Subcutaneous abdominal adipose tissue (tissue), 5 donors: ENCODE measurements around the gene GTF2H4.
"Not testable (repeated sequence)": the region's sequence is repeated elsewhere in the genome, so short reads cannot be mapped to it uniquely, and the experiment has no call there.

ENCODE experiments used
- H3K27ac ChIP-seq: one replicate; pipeline ENCODE4 v1.7.0; 2013; ENCODE audit warnings: low read depth, mild to moderate bottlenecking, inconsistent platforms, low read length, moderate library complexity
- H3K27me3 ChIP-seq, 5 donors: one replicate each; pipeline ENCODE4 v1.7.0; 2013; ENCODE audit warnings: low read length in 5 of 5, inconsistent platforms in 1 of 5; ENCODE audit not compliant: control insufficient read depth in 5 of 5, insufficient read depth in 4 of 5
- H3K36me3 ChIP-seq, 5 donors: one replicate each; pipeline ENCODE4 v1.7.0; 2013; ENCODE audit warnings: low read length in 5 of 5; ENCODE audit not compliant: control insufficient read depth in 5 of 5, insufficient read depth in 5 of 5
- H3K4me1 ChIP-seq, 5 donors: one replicate each; pipeline ENCODE4 v1.7.0; 2013; ENCODE audit warnings: low read length in 5 of 5, mild to moderate bottlenecking in 3 of 5, moderate library complexity in 1 of 5; ENCODE audit not compliant: control insufficient read depth in 5 of 5, insufficient read depth in 5 of 5
- H3K4me3 ChIP-seq, 5 donors: one replicate each; pipeline ENCODE4 v1.7.0; 2013; ENCODE audit warnings: low read length in 5 of 5, low read depth in 1 of 5
- H3K9ac ChIP-seq, 5 donors: one replicate each; pipeline ENCODE4 v1.7.0; 2013; ENCODE audit warnings: low read length in 5 of 5, mild to moderate bottlenecking in 4 of 5, moderate library complexity in 3 of 5
- H3K9me3 ChIP-seq, 5 donors: one replicate each; pipeline ENCODE4 v1.7.0; 2013; ENCODE audit warnings: low read length in 5 of 5; ENCODE audit not compliant: control insufficient read depth in 5 of 5
- donor health status: healthy.
- donor health status: healthy.
- donor health status: healthy.
- donor health status: healthy.
- donor health status: healthy.

Gene GTF2H4

GRCh38 chr6:30873795-30874194 lies 34.2 kb upstream of the GTF2H4 start:
- not testable (repeated sequence) for H3K9ac ChIP-seq, H3K27ac ChIP-seq, H3K36me3 ChIP-seq, H3K27me3 ChIP-seq, H3K4me3 ChIP-seq
- H3K9me3 ChIP-seq: peaks cover 0 to 16% (median 6%) of the 10 kb centered on the region in 5 donors
- peaks cover 3 to 23% (median 14%) of the 10 kb centered on the region in 5 donors for H3K4me1 ChIP-seq

GRCh38 chr6:30875244-30876038 lies 32.6 kb upstream of the GTF2H4 start:
- Histone ChIP-seq H3K9me3 (peaks cover 0 to 10% (median 0%) of the 10 kb centered on the region in 5 donors), H3K9ac (no peak overlapping the region), H3K27ac (no peak overlapping the region), H3K27me3 (no peaks in the 10 kb centered on the region), H3K4me3 (no peak overlapping the region), H3K4me1 (peaks cover 3 to 24% (median 14%) of the 10 kb centered on the region in 5 donors), H3K36me3 (no peaks in the 10 kb centered on the region)

- no peaks in the 10 kb centered on the region for H3K36me3 ChIP-seq
- no peak overlapping the region for H3K4me3 ChIP-seq
- no peak overlapping the region for H3K27ac ChIP-seq
Observed at GRCh38 chr6:30876039-30876730, 31.8 kb upstream of the GTF2H4 start.

GRCh38 chr6:30877419-30878262 lies 30.4 kb upstream of the GTF2H4 start:
- no peaks in the 10 kb centered on the region for H3K36me3 ChIP-seq
- peaks cover 0 to 3% (median 0%) of the 10 kb centered on the region in 5 donors for H3K9me3 ChIP-seq
- H3K4me3 ChIP-seq: peak overlapping the region; percentile 54 to 68 (median 62)
- H3K9ac ChIP-seq: peak overlapping the region; percentile 31 to 71 (median 68)
- H3K27ac ChIP-seq: peak overlapping the region; percentile 79
- H3K4me1 ChIP-seq: peaks cover 5 to 31% (median 21%) of the 10 kb centered on the region in 5 donors
- H3K27me3 ChIP-seq: no peaks in the 10 kb centered on the region

More at GRCh38 chr6:30876039-30876730, 31.8 kb upstream of the GTF2H4 start:
- Histone ChIP-seq H3K9me3 (peaks cover 0 to 6% (median 0%) of the 10 kb centered on the region in 5 donors), H3K9ac (no peak overlapping the region), H3K4me1 (peaks cover 3 to 24% (median 14%) of the 10 kb centered on the region in 5 donors), H3K27me3 (no peaks in the 10 kb centered on the region)

- H3K4me1 ChIP-seq: peaks cover 12 to 47% (median 34%) of the 10 kb centered on the region in 5 donors
- H3K36me3 ChIP-seq: no peaks in the 10 kb centered on the region
- H3K9me3 ChIP-seq: no peaks in the 10 kb centered on the region
- H3K27me3 ChIP-seq: no peaks in the 10 kb centered on the region
- no peak overlapping the region for H3K27ac ChIP-seq
- no peak overlapping the region for H3K9ac ChIP-seq
- no peak overlapping the region for H3K4me3 ChIP-seq
Observed at GRCh38 chr6:30879684-30880427, 28.2 kb upstream of the GTF2H4 start.

GRCh38 chr6:30880698-30881252 lies 27.2 kb upstream of the GTF2H4 start:
- H3K27ac ChIP-seq: no peak overlapping the region
- H3K4me3 ChIP-seq: no peak overlapping the region
- H3K9me3 ChIP-seq: no peaks in the 10 kb centered on the region
- peaks cover 16 to 56% (median 43%) of the 10 kb centered on the region in 5 donors for H3K4me1 ChIP-seq
- H3K9ac ChIP-seq: no peak overlapping the region
- no peaks in the 10 kb centered on the region for H3K27me3 ChIP-seq
- no peaks in the 10 kb centered on the region for H3K36me3 ChIP-seq

- no peaks in the 10 kb centered on the region for H3K36me3 ChIP-seq
- H3K9me3 ChIP-seq: no peaks in the 10 kb centered on the region
- H3K4me3 ChIP-seq: no peak overlapping the region
- H3K9ac ChIP-seq: no peak overlapping the region
- H3K27me3 ChIP-seq: no peaks in the 10 kb centered on the region
- peak overlapping the region; percentile 78 for H3K27ac ChIP-seq
- H3K4me1 ChIP-seq: peaks cover 16 to 59% (median 52%) of the 10 kb centered on the region in 5 donors
Observed at GRCh38 chr6:30881392-30882203, 26.4 kb upstream of the GTF2H4 start.

- Histone ChIP-seq H3K4me1 (peaks cover 16 to 59% (median 53%) of the 10 kb centered on the region in 5 donors), H3K27ac (peak overlapping the region; percentile 78), H3K36me3 (no peaks in the 10 kb centered on the region), H3K27me3 (no peaks in the 10 kb centered on the region), H3K9me3 (no peaks in the 10 kb centered on the region), H3K9ac (no peak overlapping the region), H3K4me3 (no peak overlapping the region)
Observed at GRCh38 chr6:30882204-30882758, 25.7 kb upstream of the GTF2H4 start.
